SKM-1 treated with dmso at 0.1 percent for 144 hours (cell line): ENCODE data around the gene SLC9A6.
A peak's percentile ranks its signal among the peaks of the same experiment; 100 is the strongest.
"Not testable (repeated sequence)": the region's sequence is repeated elsewhere in the genome, so short reads cannot be mapped to it uniquely, and the experiment has no call there.

Source experiments
- DNase-seq: peaks from one replicate; lab custom pipeline; 2025; ENCODE audit not compliant: unreplicated experiment; lab: John Stamatoyannopoulos, UW

SLC9A6 gene

GRCh38 chrX:136028383-136028984 is 43.2 kb downstream of the SLC9A6 start:
- peak; percentile 2 for DNase-seq

DNA sequence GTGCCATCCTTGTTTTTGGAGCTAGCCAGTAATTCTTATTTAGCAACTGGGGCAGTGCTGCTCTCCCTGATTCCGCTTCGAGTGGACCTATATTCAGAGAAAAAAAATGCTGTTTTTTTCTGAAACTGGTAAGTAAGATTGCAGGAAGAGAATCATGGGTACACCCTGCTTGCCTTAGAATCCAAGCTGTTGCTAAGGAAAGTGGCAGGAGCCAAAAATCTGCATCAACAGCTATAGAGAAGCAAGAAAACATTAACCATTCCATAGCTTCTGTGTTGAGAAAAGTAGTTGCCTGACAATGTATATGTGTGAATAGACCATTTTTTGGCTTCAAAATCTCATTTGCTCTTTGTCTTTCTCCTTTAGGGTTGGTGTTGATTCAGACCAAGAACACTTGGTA is 44.5 kb downstream of the SLC9A6 start:
- DNase-seq, result no peak

DNA sequence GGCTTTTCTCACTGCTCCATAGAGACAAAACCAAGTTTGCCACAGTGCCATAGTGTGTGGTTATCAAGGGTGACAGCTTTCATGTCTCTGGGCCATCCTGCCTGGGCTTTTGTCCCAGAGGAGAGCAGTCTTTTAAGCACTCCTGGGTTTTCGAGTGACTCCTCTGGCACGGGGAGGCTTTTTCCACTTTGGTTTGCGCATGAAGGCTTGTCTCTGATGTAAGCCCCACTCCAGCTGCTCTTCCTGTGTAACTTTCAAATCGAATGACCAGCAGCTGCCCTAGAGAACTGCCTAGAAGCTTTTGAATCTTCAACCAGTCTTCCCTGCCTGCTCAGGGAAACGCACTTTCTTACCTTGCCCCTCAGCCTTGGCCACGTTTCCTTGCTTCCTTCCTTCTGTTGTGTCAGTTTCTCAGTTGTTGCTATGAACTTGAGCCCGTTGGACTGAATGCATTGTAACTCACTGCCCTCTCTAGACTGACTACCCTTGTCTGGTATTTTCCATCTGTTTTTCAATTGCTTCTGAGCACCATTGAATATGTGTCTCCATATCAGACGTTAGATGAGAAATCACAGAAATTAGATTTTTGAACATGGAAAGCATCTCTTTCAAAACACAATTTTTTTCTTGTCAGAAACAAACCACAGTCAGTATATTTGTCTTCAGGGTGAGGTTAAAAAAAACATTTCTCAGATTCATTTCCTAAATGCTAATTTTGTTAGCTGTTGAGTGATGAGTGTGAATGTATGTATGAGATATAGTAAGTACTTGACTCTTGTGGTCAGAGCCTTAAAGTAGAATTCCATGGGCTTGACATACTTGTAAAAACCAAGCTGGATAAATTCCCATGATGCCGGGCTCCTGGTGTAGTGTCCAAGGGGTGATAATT is 45.3 kb downstream of the SLC9A6 start:
- no peak for DNase-seq

DNA sequence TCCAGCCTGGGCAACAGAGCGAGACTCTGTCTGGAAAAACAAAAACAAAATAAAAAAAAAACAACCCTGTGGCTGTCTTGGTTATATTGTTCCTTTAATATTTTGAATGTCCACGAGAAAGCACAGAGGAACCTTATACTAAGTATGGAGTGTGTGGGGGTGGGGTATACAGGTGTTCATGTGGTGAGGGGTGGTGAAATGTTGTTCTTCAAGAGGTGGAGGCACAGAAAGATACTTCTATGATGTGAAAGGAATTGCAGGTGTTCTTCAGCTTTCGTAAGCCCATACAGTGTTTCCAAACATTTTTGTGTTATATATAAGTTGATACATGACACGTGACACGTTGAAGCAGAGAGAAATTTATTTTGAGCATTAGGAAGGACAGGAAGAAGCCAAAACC is 46.4 kb downstream of the SLC9A6 start:
- no peak for DNase-seq

DNA sequence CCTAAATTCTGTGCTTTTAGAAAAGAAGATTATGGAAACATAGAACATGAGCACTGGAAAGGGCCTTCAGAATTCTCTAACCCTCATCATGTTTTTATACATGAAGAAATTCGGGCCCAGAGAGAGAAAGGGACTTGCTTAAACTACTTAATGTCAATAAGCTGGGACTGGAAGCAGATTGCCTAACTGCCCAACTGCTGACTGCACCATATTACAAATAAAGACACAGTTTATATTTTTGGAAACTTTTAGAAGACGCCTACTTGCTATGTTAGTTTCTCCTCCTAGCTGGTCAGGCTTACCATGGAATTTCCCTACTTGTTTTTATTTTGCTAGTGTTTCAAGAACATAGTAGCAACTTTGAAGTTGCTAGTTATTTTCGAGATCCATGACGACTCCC is 47.1 kb downstream of the SLC9A6 start:
- no peak for DNase-seq

- no peak for DNase-seq
Measured at GRCh38 chrX:136034668-136035067, 49.4 kb downstream of the SLC9A6 start.

DNA sequence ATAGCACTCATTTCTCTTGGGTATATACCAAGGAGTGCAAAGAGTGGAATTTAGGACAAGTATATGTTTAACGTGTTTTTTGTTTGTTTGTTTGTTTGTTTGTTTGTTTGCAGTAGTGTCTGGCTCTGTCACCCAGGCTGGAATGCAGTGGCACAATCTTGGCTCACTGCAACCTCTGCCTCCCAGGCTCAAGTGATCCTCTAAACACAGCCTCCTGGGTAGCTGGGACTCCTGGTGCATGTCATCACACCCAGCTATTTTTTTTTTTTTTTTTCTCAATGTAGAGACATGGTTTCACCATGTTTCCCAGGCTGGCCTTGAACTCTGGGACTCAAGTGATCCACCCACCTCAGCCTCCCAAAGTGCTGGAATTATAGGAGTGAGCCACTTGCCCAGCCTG is 50.4 kb downstream of the SLC9A6 start:
- DNase-seq, result no peak

DNA sequence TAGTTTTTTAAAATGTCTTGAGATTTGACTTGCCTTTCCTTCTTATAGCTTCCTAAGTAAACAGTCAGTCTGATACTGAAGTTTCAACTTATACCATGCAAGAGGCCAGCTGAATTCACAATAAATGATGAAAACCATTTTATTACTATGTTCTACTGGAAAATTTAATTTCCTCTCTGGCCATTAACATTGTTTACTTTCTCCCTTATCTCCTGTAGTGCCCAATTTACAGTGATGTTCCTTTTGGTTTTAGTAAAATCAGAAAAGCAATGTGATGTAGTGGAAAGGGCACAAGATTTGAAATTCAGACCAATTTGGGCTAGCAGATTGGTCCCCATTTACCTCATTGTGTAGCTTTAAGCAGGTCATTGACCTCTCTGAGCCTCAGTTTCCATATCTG is 54.2 kb downstream of the SLC9A6 start:
- DNase-seq, result no peak

DNA sequence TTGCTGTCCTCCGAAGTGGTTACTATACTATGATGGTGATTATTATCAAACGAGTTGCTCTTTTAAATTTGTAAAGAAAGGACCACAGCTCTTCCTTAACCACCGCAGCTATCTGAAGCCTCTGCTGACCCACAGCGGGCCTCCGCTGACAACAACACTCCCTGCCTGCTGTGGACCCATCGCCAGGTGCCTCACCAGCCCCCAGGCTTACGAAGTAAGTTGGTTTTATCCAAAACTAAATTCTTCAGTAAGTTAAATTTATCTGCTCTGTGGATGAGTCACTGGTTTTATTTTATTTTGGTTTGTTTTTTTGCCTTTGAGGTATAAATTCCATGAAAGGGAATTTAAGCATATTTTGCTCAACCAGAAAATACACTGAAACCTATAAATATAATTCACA is 54.7 kb downstream of the SLC9A6 start:
- no peak for DNase-seq

DNA sequence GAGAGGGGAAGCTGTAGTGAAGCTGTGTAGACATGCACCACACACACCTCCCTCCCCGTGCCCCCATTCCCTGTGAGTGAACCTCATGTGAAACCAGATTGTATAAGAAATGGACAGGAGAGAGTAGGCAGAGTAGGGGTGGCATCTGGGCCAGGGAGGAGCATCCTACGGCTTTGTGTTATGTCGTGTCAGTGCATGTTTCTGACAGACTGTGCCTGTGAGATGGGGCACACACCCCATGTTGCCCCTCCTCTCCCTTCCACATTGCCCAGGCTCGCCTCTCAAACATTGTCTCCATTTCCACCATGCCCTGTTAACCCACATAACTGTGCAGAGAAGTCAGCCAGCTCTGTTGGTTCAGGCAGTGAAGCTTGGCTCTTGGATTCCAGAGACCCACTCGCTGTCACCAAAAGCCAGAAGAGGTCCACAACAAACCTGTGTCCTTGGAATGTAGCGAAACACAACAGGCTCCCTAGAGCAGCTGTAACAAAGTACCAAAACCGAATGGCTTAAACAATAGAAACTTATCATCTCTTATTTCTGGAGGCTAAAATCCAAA is 56.1 kb downstream of the SLC9A6 start:
- DNase-seq, result no peak

DNA sequence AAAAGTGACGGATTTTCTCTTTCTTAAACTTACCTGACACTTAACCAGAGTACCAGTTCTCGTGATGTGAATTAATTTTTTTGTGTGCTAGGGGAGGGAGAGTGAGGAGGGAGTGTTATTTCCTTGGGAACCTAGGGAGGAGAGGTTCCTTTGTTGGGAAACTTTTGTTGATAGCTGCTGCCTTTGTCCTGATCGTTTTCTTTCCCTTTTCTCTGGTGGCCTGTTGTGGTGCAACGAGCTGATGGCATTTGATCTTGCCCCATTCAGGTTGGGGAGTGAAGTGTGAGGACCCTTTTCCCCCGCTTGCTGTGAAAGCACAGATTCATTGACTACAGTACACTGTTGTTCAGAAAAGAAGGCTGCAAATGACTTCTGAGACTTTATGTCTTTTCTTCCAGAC is 59.8 kb downstream of the SLC9A6 start:
- no peak for DNase-seq

DNA sequence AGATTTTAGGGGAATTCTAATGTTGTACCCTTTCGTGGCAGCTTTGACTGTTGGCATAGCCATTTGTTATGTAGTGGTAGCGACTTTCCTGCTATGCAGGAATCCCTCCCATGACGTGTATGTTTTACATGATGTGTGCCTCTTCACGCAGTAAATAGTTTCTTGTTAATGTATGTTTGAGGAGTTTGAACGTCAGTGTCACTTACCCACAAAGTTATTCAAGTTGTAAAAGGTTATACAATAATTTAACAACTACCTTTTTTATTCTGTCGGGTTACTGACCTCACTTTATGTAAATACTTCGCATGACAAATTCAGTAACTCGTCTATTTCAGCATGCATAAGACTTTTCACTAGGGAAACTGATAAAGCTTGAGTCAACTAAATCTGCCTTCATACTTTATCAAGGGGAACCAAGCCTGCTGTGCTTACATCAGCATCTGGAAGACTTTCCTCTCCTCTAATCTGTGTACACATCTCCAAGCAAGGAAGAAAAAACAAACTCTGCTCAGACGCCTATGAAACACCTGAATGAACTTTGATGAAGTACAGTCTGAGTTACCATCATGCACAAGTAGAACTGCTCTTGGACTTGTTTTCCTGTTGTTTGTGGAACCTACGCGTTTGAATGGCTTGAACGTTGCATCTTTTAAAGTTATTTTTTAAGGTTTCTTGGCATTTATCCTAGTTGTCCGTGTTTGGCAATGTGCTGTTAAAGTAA is 61.2 kb downstream of the SLC9A6 start:
- DNase-seq, result no peak

- no peak for DNase-seq
Measured at GRCh38 chrX:136047016-136047642, 61.9 kb downstream of the SLC9A6 start.

- no peak for DNase-seq
Measured at GRCh38 chrX:136047969-136048368, 62.7 kb downstream of the SLC9A6 start.

- no peak for DNase-seq
Measured at GRCh38 chrX:136048446-136048845, 63.2 kb downstream of the SLC9A6 start.

DNA sequence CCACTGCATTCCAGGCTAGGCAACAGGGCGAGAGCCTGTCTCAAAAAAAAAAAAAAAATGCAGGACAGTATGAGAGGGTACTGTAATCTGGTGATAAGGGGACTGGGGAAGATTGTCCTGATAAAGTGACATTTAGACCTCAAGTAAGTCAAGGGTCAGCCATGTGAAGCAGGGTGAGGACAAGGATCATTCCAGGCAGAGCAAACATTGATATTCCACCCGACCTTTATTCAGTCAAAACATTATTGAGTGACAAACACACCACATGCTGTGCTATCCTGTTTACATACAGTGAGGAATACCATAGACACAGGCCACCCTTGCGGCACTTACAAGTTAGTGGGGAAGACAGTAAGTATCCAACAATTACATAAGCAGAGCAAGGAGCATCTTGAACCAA is 64.4 kb downstream of the SLC9A6 start:
- DNase-seq, result no peak

- not testable (repeated sequence) for DNase-seq
Measured at GRCh38 chrX:136050875-136051274, 65.6 kb downstream of the SLC9A6 start.

DNA sequence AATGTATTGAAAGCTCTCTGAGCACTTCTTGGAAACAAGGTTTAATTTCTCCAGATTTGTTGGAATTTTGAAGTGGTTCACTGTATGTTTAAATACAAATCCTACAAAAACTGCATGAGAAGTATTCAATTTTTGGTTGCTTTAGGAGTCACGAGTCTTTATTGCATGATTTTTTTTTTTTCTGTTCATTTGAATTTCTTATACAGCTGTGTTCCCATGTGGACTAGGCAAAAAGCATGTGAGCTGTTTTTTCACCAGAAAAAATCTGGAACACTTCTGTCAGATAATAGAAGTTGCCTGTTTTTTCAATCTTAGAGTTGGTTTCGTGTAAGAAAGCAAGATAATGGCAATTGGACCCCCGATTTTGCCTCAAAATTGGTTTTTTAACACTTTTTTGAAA is 66.4 kb downstream of the SLC9A6 start:
- DNase-seq, result no peak

- no peak for DNase-seq
Measured at GRCh38 chrX:136055651-136056221, 70.5 kb downstream of the SLC9A6 start.

- no peak for DNase-seq
Measured at GRCh38 chrX:136057567-136057966, 72.3 kb downstream of the SLC9A6 start.

DNA sequence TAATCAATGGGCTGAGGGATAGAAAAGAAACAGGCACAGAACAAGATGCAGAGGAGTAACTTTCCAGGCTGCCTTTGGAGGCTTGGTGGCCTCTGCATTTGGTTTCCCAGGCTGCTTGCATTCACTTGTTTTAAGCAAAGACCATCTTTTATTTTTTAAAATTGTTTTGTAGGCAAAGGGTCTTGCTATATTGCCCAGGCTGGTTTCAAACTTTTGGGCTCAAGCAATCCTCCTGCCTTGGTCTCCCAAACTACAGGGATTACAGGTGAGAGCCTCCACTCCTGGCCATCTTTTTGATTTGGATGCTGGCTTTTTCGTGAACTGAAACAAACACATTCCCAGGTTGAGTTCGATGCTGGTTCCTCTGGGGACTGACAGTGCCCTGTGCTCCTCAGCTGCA is 74.1 kb downstream of the SLC9A6 start:
- DNase-seq, result no peak
